ENCODE measurements around the gene SNAPC4. TPM values are rescaled to one million over a fixed set of nuclear protein-coding genes. Genes with fewer than 3 reads are reported as not detected.
"Not testable (repeated sequence)": the region's sequence is repeated elsewhere in the genome, so short reads cannot be mapped to it uniquely, and the experiment has no call there.

Gene SNAPC4
- total and polyA plus RNA-seq, 9 donors: 3.7 to 9.6 (median 8.7) TPM

GRCh38 chr9:136407911-136408310 lies 7.9 kb upstream of the SNAPC4 start:
- TF ChIP-seq EP300 (IDR thresholded peaks at IDR 0.05) (no peak), POLR2A (IDR thresholded peaks at IDR 0.05) (no peak)
- TF ChIP-seq, protein P1, sequence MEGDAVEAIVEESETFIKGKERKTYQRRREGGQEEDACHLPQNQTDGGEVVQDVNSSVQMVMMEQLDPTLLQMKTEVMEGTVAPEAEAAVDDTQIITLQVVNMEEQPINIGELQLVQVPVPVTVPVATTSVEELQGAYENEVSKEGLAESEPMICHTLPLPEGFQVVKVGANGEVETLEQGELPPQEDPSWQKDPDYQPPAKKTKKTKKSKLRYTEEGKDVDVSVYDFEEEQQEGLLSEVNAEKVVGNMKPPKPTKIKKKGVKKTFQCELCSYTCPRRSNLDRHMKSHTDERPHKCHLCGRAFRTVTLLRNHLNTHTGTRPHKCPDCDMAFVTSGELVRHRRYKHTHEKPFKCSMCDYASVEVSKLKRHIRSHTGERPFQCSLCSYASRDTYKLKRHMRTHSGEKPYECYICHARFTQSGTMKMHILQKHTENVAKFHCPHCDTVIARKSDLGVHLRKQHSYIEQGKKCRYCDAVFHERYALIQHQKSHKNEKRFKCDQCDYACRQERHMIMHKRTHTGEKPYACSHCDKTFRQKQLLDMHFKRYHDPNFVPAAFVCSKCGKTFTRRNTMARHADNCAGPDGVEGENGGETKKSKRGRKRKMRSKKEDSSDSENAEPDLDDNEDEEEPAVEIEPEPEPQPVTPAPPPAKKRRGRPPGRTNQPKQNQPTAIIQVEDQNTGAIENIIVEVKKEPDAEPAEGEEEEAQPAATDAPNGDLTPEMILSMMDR (IDR thresholded peaks at IDR 0.05): no peak
- intact Hi-C loops (cut with DNase I): no loop called here
- H3K36me3 ChIP-seq: no peaks in the 10 kb centered on the region

DNA sequence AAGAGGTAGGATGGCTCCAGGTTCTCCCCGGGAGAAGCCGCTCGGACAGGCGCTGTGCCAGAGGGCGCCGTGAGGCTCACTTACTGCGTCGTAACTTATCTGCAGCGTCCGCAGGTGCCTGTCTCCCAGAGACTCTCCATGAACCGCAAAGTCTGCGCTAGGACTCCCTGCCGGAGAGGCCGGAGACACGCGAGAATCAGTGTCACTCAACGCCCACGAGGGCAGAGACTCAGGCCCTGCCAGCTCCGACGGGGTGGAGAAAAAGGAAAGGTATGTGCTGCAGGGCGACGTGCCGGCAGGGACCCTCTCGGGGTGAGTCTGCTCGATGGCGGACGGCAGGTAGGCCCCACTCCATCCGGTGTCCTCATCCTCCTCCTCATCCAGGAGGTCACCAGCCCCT lies 7.1 kb upstream of the SNAPC4 start:
- H3K27ac ChIP-seq; H3K9me3 ChIP-seq; intact Hi-C loops (cut with DNase I); DNase-seq; H3K27me3 ChIP-seq; H3K4me3 ChIP-seq; H3K36me3 ChIP-seq; H3K4me1 ChIP-seq (ENCODE audit: insufficient read depth): not testable (repeated sequence)
- 85 to 89% (median 87%) methylated on average over 28 of the region's 28 CpGs for WGBS, 3 donors

More at GRCh38 chr9:136407911-136408310, 7.9 kb upstream of the SNAPC4 start:
- Histone ChIP-seq H3K27ac (no peak overlapping the region), H3K9me3 (no peaks in the 10 kb centered on the region), H3K4me1 (ENCODE audit: insufficient read depth) (peaks cover 2% of the 10 kb centered on the region), H3K4me3 (no peak overlapping the region), H3K27me3 (no peaks in the 10 kb centered on the region)
- 84 to 90% (median 87%) methylated on average over 7 of the region's 7 CpGs for WGBS, 3 donors
- no peak for DNase-seq

- intact Hi-C loops (cut with DNase I); H3K27ac ChIP-seq; H3K27me3 ChIP-seq; H3K4me1 ChIP-seq (ENCODE audit: insufficient read depth); H3K9me3 ChIP-seq; H3K4me3 ChIP-seq; DNase-seq; H3K36me3 ChIP-seq: not testable (repeated sequence)
- 78 to 83% (median 80%) methylated on average over 10 of the region's 10 CpGs for WGBS, 3 donors
Observed at GRCh38 chr9:136405904-136406303, 5.9 kb upstream of the SNAPC4 start.

DNA sequence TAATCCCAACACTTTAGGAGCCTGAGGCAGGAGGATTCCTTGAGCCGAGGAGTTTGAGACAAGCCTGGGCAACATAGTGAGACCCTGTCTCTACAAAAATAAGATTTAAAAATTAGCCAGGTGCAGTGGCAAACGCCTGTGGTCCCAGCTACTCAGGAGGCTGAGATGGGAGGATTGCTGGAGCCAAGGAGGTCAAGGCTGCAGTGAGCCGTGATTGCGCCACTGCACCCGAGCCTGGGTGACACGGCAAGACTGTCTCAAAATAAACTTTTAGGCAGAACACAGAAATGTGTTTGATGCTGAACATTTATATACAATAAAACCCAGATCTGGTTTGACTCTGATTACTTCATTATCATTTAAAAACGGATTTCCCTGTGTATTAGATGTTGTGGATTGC lies 5.5 kb upstream of the SNAPC4 start:
- Histone ChIP-seq H3K36me3 (no peaks in the 10 kb centered on the region), H3K9me3 (no peaks in the 10 kb centered on the region), H3K27me3 (no peaks in the 10 kb centered on the region), H3K4me1 (ENCODE audit: insufficient read depth) (peaks cover 3% of the 10 kb centered on the region), H3K27ac (no peak overlapping the region), H3K4me3 (no peak overlapping the region)
- intact Hi-C loops (cut with DNase I): no loop called here
- 70 to 75% (median 70%) methylated on average over 7 of the region's 7 CpGs for WGBS, 3 donors
- TF ChIP-seq EP300 (IDR thresholded peaks at IDR 0.05): no peak
- TF ChIP-seq POLR2A (IDR thresholded peaks at IDR 0.05): no peak
- no peak for DNase-seq

- WGBS, 3 donors: 85 to 87% (median 86%) methylated on average over 14 of the region's 14 CpGs
- H3K36me3 ChIP-seq: no peaks in the 10 kb centered on the region
- intact Hi-C loops (cut with DNase I): loop anchor here in 1 of 4 donors (5.0 kb wide), 1 partner anchor 92 kb away; no protein-coding TSS in a partner anchor
Observed at GRCh38 chr9:136404801-136405136, 4.8 kb upstream of the SNAPC4 start.

DNA sequence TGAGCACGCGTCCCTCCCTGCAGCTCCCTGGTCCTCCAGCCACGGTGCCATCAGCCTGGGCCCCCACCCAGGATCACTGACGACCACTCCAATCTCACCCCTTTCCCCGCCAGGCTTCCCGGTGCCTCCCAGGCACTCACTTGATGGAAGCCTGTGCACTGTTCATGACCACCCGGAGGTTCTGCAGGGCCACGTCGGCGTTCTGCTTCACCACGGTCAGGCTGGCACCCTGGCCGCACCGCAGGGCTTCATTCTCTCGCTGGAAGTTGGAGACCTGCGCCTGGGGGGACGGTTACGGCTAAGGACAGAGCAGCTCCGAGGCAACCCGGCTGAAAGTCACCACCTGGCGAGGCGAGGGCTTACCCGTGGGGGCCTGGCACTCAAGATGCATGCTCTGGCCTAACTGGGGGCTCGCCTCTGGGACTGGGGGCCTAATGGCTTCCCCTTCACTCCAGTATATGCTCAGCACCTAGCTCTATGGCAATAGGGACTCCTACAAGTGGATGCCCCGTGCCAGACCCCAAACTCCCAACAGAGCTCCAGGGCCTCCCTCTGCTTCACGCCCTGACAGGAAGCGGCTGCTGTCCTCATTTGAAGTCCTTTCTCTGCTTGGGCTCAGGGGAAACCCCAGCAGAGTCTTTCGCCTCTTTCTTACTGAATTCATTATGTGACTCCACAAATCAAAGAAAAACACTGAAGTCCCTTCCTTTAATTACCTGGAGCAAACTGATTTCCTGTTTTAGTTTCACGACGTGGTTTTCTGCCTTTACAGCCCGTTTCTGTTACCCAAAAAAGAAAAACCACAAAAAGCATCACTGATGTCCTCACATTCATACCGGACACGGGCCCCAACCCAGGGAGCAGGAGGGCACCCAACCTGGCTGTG lies 4.2 kb upstream of the SNAPC4 start:
- intact Hi-C loops (cut with DNase I): loop anchor here in 1 of 4 donors (5.0 kb wide), 1 partner anchor 92 kb away; no protein-coding TSS in a partner anchor
- no peak for DNase-seq
- no peak overlapping the region for H3K4me3 ChIP-seq
- no peaks in the 10 kb centered on the region for H3K36me3 ChIP-seq
- TF ChIP-seq EP300 (IDR thresholded peaks at IDR 0.05) (no peak), POLR2A (IDR thresholded peaks at IDR 0.05) (no peak)
- TF ChIP-seq, protein P1 (IDR thresholded peaks at IDR 0.05): no peak
- peaks cover 7% of the 10 kb centered on the region for H3K4me1 ChIP-seq (ENCODE audit: insufficient read depth)
- WGBS, 3 donors: 86 to 89% (median 89%) methylated on average over 32 of the region's 32 CpGs
- H3K9me3 ChIP-seq: no peaks in the 10 kb centered on the region
- no peak overlapping the region for H3K27ac ChIP-seq
- no peaks in the 10 kb centered on the region for H3K27me3 ChIP-seq

More at GRCh38 chr9:136404801-136405136, 4.8 kb upstream of the SNAPC4 start:
- Histone ChIP-seq H3K9me3 (no peaks in the 10 kb centered on the region), H3K27me3 (no peaks in the 10 kb centered on the region), H3K4me1 (ENCODE audit: insufficient read depth) (peaks cover 6% of the 10 kb centered on the region), H3K27ac (no peak overlapping the region), H3K4me3 (no peak overlapping the region)
- no peak for TF ChIP-seq POLR2A (IDR thresholded peaks at IDR 0.05)
- no peak for DNase-seq

Data from ovary (tissue), 9 donors.